HepG2 (cell line): ENCODE data around the gene FGD2. TPM values are rescaled to one million over a fixed set of nuclear protein-coding genes. Genes with fewer than 3 reads are reported as not detected.
A peak's percentile ranks its signal among the peaks of the same experiment; 100 is the strongest.

Experiments used
- FOXA1 ChIP-seq, 2 experiments: fragments of 450-650 bp in 1 of 2; sonication (generic) in 1 of 2; formaldehyde crosslinking in 1 of 2; IDR thresholded peaks; 2 replicates each; pipeline versions ENCODE4 v1.4.0 to v1.6.1; 2016 to 2020; ENCODE audit warnings: missing genetic modification reagents in 1 of 2
- FOXK1 ChIP-seq: sonication (generic); formaldehyde crosslinking; IDR thresholded peaks from 2 replicates; pipeline ENCODE4 v1.4.0; 2020; ENCODE audit warnings: low read depth, missing genetic modification reagents, borderline replicate concordance
- JUNB ChIP-seq: sonication (generic); formaldehyde crosslinking; IDR thresholded peaks from 2 replicates; pipeline ENCODE4 v1.8.0; 2022; ENCODE audit warnings: missing genetic modification reagents, mild to moderate bottlenecking, borderline replicate concordance
- JUND ChIP-seq: sonication (generic); formaldehyde crosslinking; IDR thresholded peaks from 2 replicates; pipeline ENCODE4 v1.8.0; 2022; ENCODE audit warnings: mild to moderate bottlenecking, missing genetic modification reagents
- NFYC ChIP-seq: IDR thresholded peaks from 2 replicates; pipeline ENCODE4 v1.6.1; 2016; ENCODE audit warnings: missing genetic modification reagents, missing compliant biosample characterization
- PAWR ChIP-seq: sonication (generic); formaldehyde crosslinking; IDR thresholded peaks from 2 replicates; pipeline ENCODE4 v1.4.0; 2020; ENCODE audit warnings: missing genetic modification reagents, mild to moderate bottlenecking, borderline replicate concordance
- PCBP1 ChIP-seq: fragments of 200-400 bp; formaldehyde crosslinking; IDR thresholded peaks from 2 replicates; pipeline ENCODE4 v1.6.1; 2017; ENCODE audit warnings: mild to moderate bottlenecking, low read depth, low read length, borderline replicate concordance
- PHF5A ChIP-seq: IDR thresholded peaks from one replicate; pipeline ENCODE4 v1.6.1; 2018; ENCODE audit warnings: low read depth, missing genetic modification reagents; ENCODE audit not compliant: unreplicated experiment
- PPARG ChIP-seq: conservative IDR thresholded peaks from 2 replicates; pipeline ENCODE4 v1.6.1; 2016; ENCODE audit warnings: missing biosample characterization, missing genetic modification reagents
- SAFB2 ChIP-seq: sonication (generic); formaldehyde crosslinking; IDR thresholded peaks from 2 replicates; pipeline ENCODE4 v1.5.1; 2020; ENCODE audit warnings: missing genetic modification reagents, low read depth, mild to moderate bottlenecking, borderline replicate concordance
- SALL1 ChIP-seq: sonication (generic); formaldehyde crosslinking; IDR thresholded peaks from 2 replicates; pipeline ENCODE4 v1.8.0; 2022; ENCODE audit warnings: mild to moderate bottlenecking, missing genetic modification reagents
- TEAD3 ChIP-seq: optimal IDR thresholded peaks from 2 replicates; pipeline ENCODE3; 2016; ENCODE audit warnings: borderline replicate concordance
- ZNF282 ChIP-seq: fragments of 450-650 bp; IDR thresholded peaks from 2 replicates; pipeline ENCODE4 v1.6.1; 2018; ENCODE audit not compliant: partially characterized antibody
- ZNF350 ChIP-seq: sonication (generic); formaldehyde crosslinking; IDR thresholded peaks from 2 replicates; pipeline ENCODE4 v1.4.0; 2020; ENCODE audit warnings: mild to moderate bottlenecking, low read depth, missing genetic modification reagents, borderline replicate concordance
- ZNF367 ChIP-seq: sonication (generic); formaldehyde crosslinking; IDR thresholded peaks from 2 replicates; pipeline ENCODE4 v1.4.0; 2020; ENCODE audit warnings: missing genetic modification reagents, borderline replicate concordance
- ZNF644 ChIP-seq: IDR thresholded peaks from 2 replicates; pipeline ENCODE4 v1.6.1; 2016; ENCODE audit warnings: low read depth
- ZNF652 ChIP-seq: IDR thresholded peaks from 2 replicates; pipeline ENCODE4 v1.6.1; 2016; ENCODE audit warnings: low read depth, borderline replicate concordance
- ZNF788 ChIP-seq: sonication (generic); formaldehyde crosslinking; IDR thresholded peaks from 2 replicates; pipeline ENCODE4 v1.5.0; 2020; ENCODE audit warnings: mild to moderate bottlenecking, missing genetic modification reagents, borderline replicate concordance
- ZNF792 ChIP-seq: IDR thresholded peaks from 2 replicates; pipeline ENCODE4 v1.6.1; 2016
- polyA plus RNA-seq, 8 experiments: library from polyadenylated mRNA; depleted of rRNA in 3 of 8; stranded (reverse) in 7 of 8; unstranded in 1 of 8; fragments of >200 nt; fragmentation: Illumina TruSeq in 4 of 8; extraction: Trizol in 4 of 8; gene quantifications; 2 replicates each; pipeline versions ENCODE4 v1.2.1 to v1.2.3, GENCODE V29; 2011 to 2016; ENCODE audit warnings: low read depth in 4 of 8, missing spikeins in 1 of 8, mixed read lengths in 1 of 8; ENCODE audit not compliant: insufficient read depth in 1 of 8
- total RNA-seq, 5 experiments: library from RNA; depleted of rRNA; stranded (reverse); fragments of >200 nt; fragmentation: Illumina TruSeq; extraction: Trizol; gene quantifications; 2 replicates each; pipeline ENCODE4 v1.2.3, GENCODE V29; 2016; ENCODE audit warnings: low read depth in 1 of 5
- TF ChIP-seq, protein P1 (sequence below): sonication (generic); formaldehyde crosslinking; IDR thresholded peaks from 2 replicates; pipeline ENCODE4 v1.8.1; 2022; ENCODE audit warnings: mild to moderate bottlenecking, missing genetic modification reagents
- TF ChIP-seq, protein P2 (sequence below): sonication (generic); formaldehyde crosslinking; conservative IDR thresholded peaks from 2 replicates; pipeline ENCODE4 v1.5.0; 2020; ENCODE audit warnings: missing genetic modification reagents
- TF ChIP-seq, protein P3 (sequence below): sonication (generic); IDR thresholded peaks from 2 replicates; pipeline ENCODE4 v1.6.1; 2016; ENCODE audit warnings: low read depth, borderline replicate concordance
- TF ChIP-seq, protein P4 (sequence below): IDR thresholded peaks from 2 replicates; pipeline ENCODE4 v1.6.1; 2016; ENCODE audit warnings: low read depth, control low read depth
- TF ChIP-seq, protein P5 (sequence below): sonication (generic); formaldehyde crosslinking; conservative IDR thresholded peaks from 2 replicates; pipeline ENCODE4 v1.4.0; 2020; ENCODE audit warnings: missing genetic modification reagents

Gene FGD2
- total and polyA plus RNA-seq, 2 of the 13 experiments (the other 11 are each of a cell fraction or from before 2014, with no cell fraction given), result not detected

DNA sequence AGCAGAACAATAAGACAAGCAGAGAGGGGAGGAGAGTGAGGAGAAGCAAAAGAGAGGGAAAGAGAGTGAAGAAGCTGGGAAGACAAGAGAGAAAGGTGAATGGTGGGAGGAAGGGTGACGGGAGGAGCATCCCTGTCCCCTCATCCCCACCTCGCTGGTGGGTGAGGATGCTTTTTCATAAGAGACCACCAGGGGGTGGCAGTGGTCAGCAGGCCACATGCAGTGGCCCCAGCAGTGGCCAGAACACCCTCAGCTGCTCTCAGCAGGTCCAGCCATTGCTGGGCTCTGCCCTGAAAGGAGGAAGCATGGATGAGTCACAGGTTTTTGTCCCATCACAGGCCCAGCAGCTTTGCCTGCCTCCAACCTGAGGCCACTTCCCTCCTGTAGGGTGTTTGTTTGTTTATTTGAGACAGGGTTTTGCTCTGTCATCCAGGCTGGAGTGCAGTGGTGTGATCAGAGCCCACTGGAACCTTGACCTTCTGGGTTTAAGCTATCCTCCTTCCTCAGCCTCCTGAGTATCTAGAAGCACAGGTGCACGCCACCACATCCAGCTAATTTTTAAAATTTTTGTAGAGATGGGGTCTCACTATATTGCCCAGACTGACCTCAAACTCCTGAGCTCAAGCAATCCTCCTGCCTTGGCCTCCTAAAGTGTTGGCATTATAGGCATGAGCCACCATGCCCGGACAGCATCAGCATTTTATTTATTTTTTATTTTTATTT is 24.0 kb downstream of the FGD2 start (continued):
- TF ChIP-seq, protein P1, sequence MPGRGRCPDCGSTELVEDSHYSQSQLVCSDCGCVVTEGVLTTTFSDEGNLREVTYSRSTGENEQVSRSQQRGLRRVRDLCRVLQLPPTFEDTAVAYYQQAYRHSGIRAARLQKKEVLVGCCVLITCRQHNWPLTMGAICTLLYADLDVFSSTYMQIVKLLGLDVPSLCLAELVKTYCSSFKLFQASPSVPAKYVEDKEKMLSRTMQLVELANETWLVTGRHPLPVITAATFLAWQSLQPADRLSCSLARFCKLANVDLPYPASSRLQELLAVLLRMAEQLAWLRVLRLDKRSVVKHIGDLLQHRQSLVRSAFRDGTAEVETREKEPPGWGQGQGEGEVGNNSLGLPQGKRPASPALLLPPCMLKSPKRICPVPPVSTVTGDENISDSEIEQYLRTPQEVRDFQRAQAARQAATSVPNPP, result no peak
- TF ChIP-seq ZNF350 (CRISPR knock-in tag) (peak; percentile 60; the same call in 1 of the 2 replicates), ZNF644 (CRISPR knock-in tag) (no peak), PHF5A (peak; percentile 77), PAWR (CRISPR knock-in tag) (no peak), SALL1 (CRISPR knock-in tag) (peak; percentile 90), FOXA1 (IDR thresholded peaks at IDR 0.05) (no peak), FOXA1 (CRISPR knock-in tag; IDR thresholded peaks at IDR 0.05) (no peak; the same call in 1 of the 2 replicates), ZNF788 (CRISPR knock-in tag) (peak; percentile 60; the same call in 1 of the 2 replicates), NFYC (CRISPR knock-in tag) (no peak), ZNF652 (CRISPR knock-in tag) (peak; percentile 58; the same call in 1 of the 2 replicates), JUND (CRISPR knock-in tag) (peak; percentile 88), FOXK1 (CRISPR knock-in tag) (peak; percentile 78; the same call in 1 of the 2 replicates), JUNB (CRISPR knock-in tag) (no peak), ZNF367 (CRISPR knock-in tag) (no peak), SAFB2 (no peak), PPARG (peak; percentile 68), TEAD3 (CRISPR knock-in tag) (peak; percentile 65), PCBP1 (no peak), ZNF282 (no peak), ZNF792 (0 out of 2 replicates have a peak, but pooled peaks have one; percentile 66)
- TF ChIP-seq, protein P2, sequence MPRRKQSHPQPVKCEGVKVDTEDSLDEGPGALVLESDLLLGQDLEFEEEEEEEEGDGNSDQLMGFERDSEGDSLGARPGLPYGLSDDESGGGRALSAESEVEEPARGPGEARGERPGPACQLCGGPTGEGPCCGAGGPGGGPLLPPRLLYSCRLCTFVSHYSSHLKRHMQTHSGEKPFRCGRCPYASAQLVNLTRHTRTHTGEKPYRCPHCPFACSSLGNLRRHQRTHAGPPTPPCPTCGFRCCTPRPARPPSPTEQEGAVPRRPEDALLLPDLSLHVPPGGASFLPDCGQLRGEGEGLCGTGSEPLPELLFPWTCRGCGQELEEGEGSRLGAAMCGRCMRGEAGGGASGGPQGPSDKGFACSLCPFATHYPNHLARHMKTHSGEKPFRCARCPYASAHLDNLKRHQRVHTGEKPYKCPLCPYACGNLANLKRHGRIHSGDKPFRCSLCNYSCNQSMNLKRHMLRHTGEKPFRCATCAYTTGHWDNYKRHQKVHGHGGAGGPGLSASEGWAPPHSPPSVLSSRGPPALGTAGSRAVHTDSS (CRISPR knock-in tag), result no peak
- TF ChIP-seq, protein P3, sequence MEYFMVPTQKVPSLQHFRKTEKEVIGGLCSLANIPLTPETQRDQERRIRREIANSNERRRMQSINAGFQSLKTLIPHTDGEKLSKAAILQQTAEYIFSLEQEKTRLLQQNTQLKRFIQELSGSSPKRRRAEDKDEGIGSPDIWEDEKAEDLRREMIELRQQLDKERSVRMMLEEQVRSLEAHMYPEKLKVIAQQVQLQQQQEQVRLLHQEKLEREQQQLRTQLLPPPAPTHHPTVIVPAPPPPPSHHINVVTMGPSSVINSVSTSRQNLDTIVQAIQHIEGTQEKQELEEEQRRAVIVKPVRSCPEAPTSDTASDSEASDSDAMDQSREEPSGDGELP, result peak; percentile 85; the same call in 1 of the 2 replicates
- TF ChIP-seq, protein P4, sequence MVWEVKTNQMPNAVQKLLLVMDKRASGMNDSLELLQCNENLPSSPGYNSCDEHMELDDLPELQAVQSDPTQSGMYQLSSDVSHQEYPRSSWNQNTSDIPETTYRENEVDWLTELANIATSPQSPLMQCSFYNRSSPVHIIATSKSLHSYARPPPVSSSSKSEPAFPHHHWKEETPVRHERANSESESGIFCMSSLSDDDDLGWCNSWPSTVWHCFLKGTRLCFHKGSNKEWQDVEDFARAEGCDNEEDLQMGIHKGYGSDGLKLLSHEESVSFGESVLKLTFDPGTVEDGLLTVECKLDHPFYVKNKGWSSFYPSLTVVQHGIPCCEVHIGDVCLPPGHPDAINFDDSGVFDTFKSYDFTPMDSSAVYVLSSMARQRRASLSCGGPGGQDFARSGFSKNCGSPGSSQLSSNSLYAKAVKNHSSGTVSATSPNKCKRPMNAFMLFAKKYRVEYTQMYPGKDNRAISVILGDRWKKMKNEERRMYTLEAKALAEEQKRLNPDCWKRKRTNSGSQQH (CRISPR knock-in tag), result no peak; the same call in 1 of the 2 replicates
- TF ChIP-seq, protein P5, sequence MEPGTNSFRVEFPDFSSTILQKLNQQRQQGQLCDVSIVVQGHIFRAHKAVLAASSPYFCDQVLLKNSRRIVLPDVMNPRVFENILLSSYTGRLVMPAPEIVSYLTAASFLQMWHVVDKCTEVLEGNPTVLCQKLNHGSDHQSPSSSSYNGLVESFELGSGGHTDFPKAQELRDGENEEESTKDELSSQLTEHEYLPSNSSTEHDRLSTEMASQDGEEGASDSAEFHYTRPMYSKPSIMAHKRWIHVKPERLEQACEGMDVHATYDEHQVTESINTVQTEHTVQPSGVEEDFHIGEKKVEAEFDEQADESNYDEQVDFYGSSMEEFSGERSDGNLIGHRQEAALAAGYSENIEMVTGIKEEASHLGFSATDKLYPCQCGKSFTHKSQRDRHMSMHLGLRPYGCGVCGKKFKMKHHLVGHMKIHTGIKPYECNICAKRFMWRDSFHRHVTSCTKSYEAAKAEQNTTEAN (CRISPR knock-in tag), result no peak
